ENCODE results near the gene TCF12.

DNA sequence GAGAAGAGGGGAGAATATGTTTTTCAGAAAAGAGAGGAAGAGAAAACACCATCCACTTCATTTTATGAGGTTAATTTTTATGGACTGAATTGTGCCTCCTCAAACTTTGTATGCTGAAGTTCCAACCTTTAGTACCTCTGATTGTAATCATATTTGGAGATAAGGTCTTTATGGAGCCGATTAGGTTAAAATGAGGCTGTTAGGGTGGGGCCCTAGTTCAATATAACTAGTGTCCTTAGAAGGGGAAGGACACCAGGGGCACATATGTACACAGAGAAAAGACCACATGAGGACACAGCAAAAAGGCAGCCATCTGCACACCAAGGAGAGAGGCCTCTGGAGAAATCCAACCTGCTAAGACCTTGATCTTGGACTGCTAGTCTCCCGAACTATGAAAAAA, 38.9 kb upstream of the TCF12 start:
- TF ChIP-seq, protein P1, sequence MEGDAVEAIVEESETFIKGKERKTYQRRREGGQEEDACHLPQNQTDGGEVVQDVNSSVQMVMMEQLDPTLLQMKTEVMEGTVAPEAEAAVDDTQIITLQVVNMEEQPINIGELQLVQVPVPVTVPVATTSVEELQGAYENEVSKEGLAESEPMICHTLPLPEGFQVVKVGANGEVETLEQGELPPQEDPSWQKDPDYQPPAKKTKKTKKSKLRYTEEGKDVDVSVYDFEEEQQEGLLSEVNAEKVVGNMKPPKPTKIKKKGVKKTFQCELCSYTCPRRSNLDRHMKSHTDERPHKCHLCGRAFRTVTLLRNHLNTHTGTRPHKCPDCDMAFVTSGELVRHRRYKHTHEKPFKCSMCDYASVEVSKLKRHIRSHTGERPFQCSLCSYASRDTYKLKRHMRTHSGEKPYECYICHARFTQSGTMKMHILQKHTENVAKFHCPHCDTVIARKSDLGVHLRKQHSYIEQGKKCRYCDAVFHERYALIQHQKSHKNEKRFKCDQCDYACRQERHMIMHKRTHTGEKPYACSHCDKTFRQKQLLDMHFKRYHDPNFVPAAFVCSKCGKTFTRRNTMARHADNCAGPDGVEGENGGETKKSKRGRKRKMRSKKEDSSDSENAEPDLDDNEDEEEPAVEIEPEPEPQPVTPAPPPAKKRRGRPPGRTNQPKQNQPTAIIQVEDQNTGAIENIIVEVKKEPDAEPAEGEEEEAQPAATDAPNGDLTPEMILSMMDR (IDR thresholded peaks at IDR 0.05): no peak
- TF ChIP-seq EZH2phosphoT487 (IDR thresholded peaks at IDR 0.05): no peak
